Measurements from ENCODE around the gene ZSWIM4. TPM values are rescaled to one million over a fixed set of nuclear protein-coding genes. Genes with fewer than 3 reads are reported as not detected.
"Not testable (repeated sequence)": the region's sequence is repeated elsewhere in the genome, so short reads cannot be mapped to it uniquely, and the experiment has no call there.

Gene ZSWIM4
- polyA plus RNA-seq, 3 donors, result 0.19 to 1.1 (median 0.23) TPM

GRCh38 chr19:13850910-13851733 lies 55.9 kb downstream of the ZSWIM4 start:
- peak; percentile 95 to 98 (median 96) for DNase-seq
- Histone ChIP-seq H3K79me2 (ENCODE audit: insufficient read depth, low read length) (no peaks in the 10 kb centered on the region), H3K9ac (ENCODE audit: insufficient read depth, low read length, poor library complexity, severe bottlenecking) (peak overlapping the region; percentile 90), H3K4me1 (ENCODE audit: control insufficient read depth in 1 of 2, insufficient read depth in 2 of 2, low read length in 2 of 2) (peaks cover 40 to 48% of the 10 kb centered on the region in 2 donors), H3K27me3 (ENCODE audit: control insufficient read depth in 2 of 2, insufficient read depth in 2 of 2, low read length in 2 of 2) (no peaks in the 10 kb centered on the region), H3K27ac (ENCODE audit: low read depth in 1 of 2, low read length in 2 of 2) (peak overlapping the region; percentile 84 to 99), H3K36me3 (replicated peaks in 1 of 2; ENCODE audit: control insufficient read depth in 1 of 2, insufficient read depth in 2 of 2, low read length in 2 of 2) (no peaks in the 10 kb centered on the region), H2AFZ (ENCODE audit: insufficient read depth, low read depth, low read length, poor library complexity, severe bottlenecking) (no peak overlapping the region), H4K20me1 (ENCODE audit: insufficient read depth, low read length) (no peaks in the 10 kb centered on the region), H3K9me3 (replicated peaks in 1 of 2; ENCODE audit: control insufficient read depth in 1 of 2, insufficient read depth in 1 of 2, low read length in 2 of 2) (no peaks in the 10 kb centered on the region), H3K4me3 (replicated peaks in 1 of 3; ENCODE audit: low read depth in 2 of 3, low read length in 3 of 3) (peak overlapping the region; percentile 27 to 37 (median 34)), H3K4me2 (replicated peaks; ENCODE audit: extremely low read depth, low read length, poor library complexity, severe bottlenecking) (peak overlapping the region; percentile 40)
- Mint-ChIP-seq H3K27me3 (ENCODE audit: low read depth in 3 of 3) (peaks cover 0 to 5% (median 2%) of the 10 kb centered on the region in 3 donors), H3K36me3 (peaks cover 0 to 2% of the 10 kb centered on the region in 2 donors), H3K27ac (peak overlapping the region; percentile 98 to 99 (median 99)), H3K4me1 (peaks cover 44% of the 10 kb centered on the region), H3K9me3 (no peaks in the 10 kb centered on the region), H3K4me3 (peak overlapping the region; percentile 80 to 88)
- WGBS (ENCODE audit: insufficient coverage), result 50% methylated on average over 20 of the region's 26 CpGs
- TF ChIP-seq CTCF (IDR thresholded peaks at IDR 0.05), result no peak
- intact Hi-C loops (cut with micrococcal nuclease), result loop anchor here (1.0 to 5.0 kb wide), 3 partner anchors 10 to 119 kb away; no protein-coding TSS in a partner anchor

GRCh38 chr19:13851734-13852114 lies 56.5 kb downstream of the ZSWIM4 start:
- Histone ChIP-seq H3K4me1 (ENCODE audit: control insufficient read depth in 1 of 2, insufficient read depth in 2 of 2, low read length in 2 of 2) (peaks cover 37 to 43% of the 10 kb centered on the region in 2 donors), H3K4me2 (replicated peaks; ENCODE audit: extremely low read depth, low read length, poor library complexity, severe bottlenecking) (peak overlapping the region; percentile 24), H3K27ac (ENCODE audit: low read depth in 1 of 2, low read length in 2 of 2) (peak overlapping the region in 1 of 2 donors; percentile 99), H3K9ac (ENCODE audit: insufficient read depth, low read length, poor library complexity, severe bottlenecking) (peak overlapping the region; percentile 90)
- H3K36me3 ChIP-seq (replicated peaks in 1 of 2; ENCODE audit: control insufficient read depth in 1 of 2, insufficient read depth in 2 of 2, low read length in 2 of 2); H3K27me3 ChIP-seq (ENCODE audit: control insufficient read depth in 2 of 2, insufficient read depth in 2 of 2, low read length in 2 of 2); H3K4me3 ChIP-seq (replicated peaks in 1 of 3; ENCODE audit: low read depth in 2 of 3, low read length in 3 of 3); H3K36me3 Mint-ChIP-seq; H3K79me2 ChIP-seq (ENCODE audit: insufficient read depth, low read length); H3K9me3 ChIP-seq (replicated peaks in 1 of 2; ENCODE audit: control insufficient read depth in 1 of 2, insufficient read depth in 1 of 2, low read length in 2 of 2); H3K27me3 Mint-ChIP-seq (ENCODE audit: low read depth in 3 of 3); DNase-seq; H3K4me3 Mint-ChIP-seq; H2AFZ ChIP-seq (ENCODE audit: insufficient read depth, low read depth, low read length, poor library complexity, severe bottlenecking); H3K9me3 Mint-ChIP-seq; H4K20me1 ChIP-seq (ENCODE audit: insufficient read depth, low read length): not testable (repeated sequence)
- Mint-ChIP-seq H3K4me1 (peaks cover 39% of the 10 kb centered on the region), H3K27ac (peak overlapping the region; percentile 76 to 99 (median 98))
- no CpG with 5 or more reads among the region's 5 CpGs for WGBS (ENCODE audit: insufficient coverage)
- intact Hi-C loops (cut with micrococcal nuclease), result loop anchor here (1.0 to 5.0 kb wide), 3 partner anchors 10 to 119 kb away; no protein-coding TSS in a partner anchor

- H3K9me3 ChIP-seq (replicated peaks in 1 of 2; ENCODE audit: control insufficient read depth in 1 of 2, insufficient read depth in 1 of 2, low read length in 2 of 2); H3K4me3 ChIP-seq (replicated peaks in 1 of 3; ENCODE audit: low read depth in 2 of 3, low read length in 3 of 3); H3K9ac ChIP-seq (ENCODE audit: insufficient read depth, low read length, poor library complexity, severe bottlenecking); H3K9me3 Mint-ChIP-seq; H2AFZ ChIP-seq (ENCODE audit: insufficient read depth, low read depth, low read length, poor library complexity, severe bottlenecking); H3K27me3 Mint-ChIP-seq (ENCODE audit: low read depth in 3 of 3); H3K27ac ChIP-seq (ENCODE audit: low read depth in 1 of 2, low read length in 2 of 2); H4K20me1 ChIP-seq (ENCODE audit: insufficient read depth, low read length); H3K4me3 Mint-ChIP-seq; H3K27me3 ChIP-seq (ENCODE audit: control insufficient read depth in 2 of 2, insufficient read depth in 2 of 2, low read length in 2 of 2); H3K36me3 ChIP-seq (replicated peaks in 1 of 2; ENCODE audit: control insufficient read depth in 1 of 2, insufficient read depth in 2 of 2, low read length in 2 of 2); DNase-seq; H3K36me3 Mint-ChIP-seq; H3K4me2 ChIP-seq (replicated peaks; ENCODE audit: extremely low read depth, low read length, poor library complexity, severe bottlenecking); H3K79me2 ChIP-seq (ENCODE audit: insufficient read depth, low read length): not testable (repeated sequence)
- Mint-ChIP-seq H3K27ac (peak overlapping the region in 4 of 7 donors; percentile 53 to 99 (median 68)), H3K4me1 (peaks cover 38% of the 10 kb centered on the region)
- intact Hi-C loops (cut with micrococcal nuclease), result loop anchor here in 1 of 2 donors (5.0 kb wide), 1 partner anchor 120 kb away; no protein-coding TSS in a partner anchor
- 93% methylated on average over 2 of the region's 12 CpGs for WGBS (ENCODE audit: insufficient coverage)
- H3K4me1 ChIP-seq (ENCODE audit: control insufficient read depth in 1 of 2, insufficient read depth in 2 of 2, low read length in 2 of 2), result peaks cover 37 to 38% of the 10 kb centered on the region in 2 donors
Observed at GRCh38 chr19:13852171-13852707, 57.0 kb downstream of the ZSWIM4 start.

Measured in CD14-positive monocyte (primary cell).